Cardiac muscle cell (in vitro differentiated cells and primary cell): ENCODE results near the gene KASH5. TPM values are rescaled to one million over a fixed set of nuclear protein-coding genes. Genes with fewer than 3 reads are reported as not detected.
"Not testable (repeated sequence)": the region's sequence is repeated elsewhere in the genome, so short reads cannot be mapped to it uniquely, and the experiment has no call there.

Experiments
- DNase-seq, 2 donors: peaks; one replicate each; pipeline versions ENCODE4 v3.0.0 to v3.0.0-alpha.2; 2010 to 2017; ENCODE audit warnings: low read depth in 1 of 2, low spot score in 1 of 2
- H3K27ac ChIP-seq: fragments of 200-600 bp; sonication (generic); 2 replicates; pipeline ENCODE4 v1.5.1; 2016
- H3K27me3 ChIP-seq: fragments of 200-600 bp; sonication (generic); 2 replicates; pipeline ENCODE4 v1.6.0; 2016; ENCODE audit warnings: control low read depth
- H3K36me3 ChIP-seq: fragments of 200-600 bp; sonication (generic); 2 replicates; pipeline ENCODE4 v1.5.1; 2016; ENCODE audit warnings: control low read depth
- H3K4me1 ChIP-seq: fragments of 200-600 bp; sonication (generic); 2 replicates; pipeline ENCODE4 v1.8.1; 2017; ENCODE audit warnings: low read depth, mild to moderate bottlenecking, mixed run types
- H3K4me3 ChIP-seq: fragments of 200-600 bp; sonication (generic); 2 replicates; pipeline ENCODE4 v1.5.1; 2016; ENCODE audit warnings: mild to moderate bottlenecking
- H3K9me3 ChIP-seq: fragments of 200-600 bp; sonication (generic); 2 replicates; pipeline ENCODE4 v1.5.1; 2017; ENCODE audit warnings: low read depth, mild to moderate bottlenecking, control low read depth
- polyA plus RNA-seq: library from polyadenylated mRNA; unstranded; fragments of >200 nt; fragmentation: Nextera tagmentation; extraction: Ambion mirVana; gene quantifications from 2 replicates; pipeline ENCODE4 v1.2.1, GENCODE V29; 2016
- total RNA-seq: library from RNA; depleted of rRNA; stranded (reverse); fragments of >200 nt; gene quantifications from 2 replicates; pipeline ENCODE4 v1.2.3, GENCODE V29; 2016
- TF ChIP-seq, protein P1 (sequence below): IDR thresholded peaks from 2 replicates; pipeline ENCODE4 v1.5.1; 2012; ENCODE audit warnings: low read depth, mild to moderate bottlenecking, low read length

KASH5 gene
- total and polyA plus RNA-seq, 2 experiments from 2014 or later: 0.27 TPM; not detected in 1

- Histone ChIP-seq H3K4me3 (peak within 1 kb of the TSS; percentile 73), H3K27me3 (no peaks in the 10 kb centered on the region), H3K9me3 (no peaks in the 10 kb centered on the region), H3K4me1 (no peaks in the 10 kb centered on the region), H3K36me3 (peaks cover 11% of the 10 kb centered on the region), H3K27ac (peak within 1 kb of the TSS; percentile 96)
- TF ChIP-seq, protein P1, sequence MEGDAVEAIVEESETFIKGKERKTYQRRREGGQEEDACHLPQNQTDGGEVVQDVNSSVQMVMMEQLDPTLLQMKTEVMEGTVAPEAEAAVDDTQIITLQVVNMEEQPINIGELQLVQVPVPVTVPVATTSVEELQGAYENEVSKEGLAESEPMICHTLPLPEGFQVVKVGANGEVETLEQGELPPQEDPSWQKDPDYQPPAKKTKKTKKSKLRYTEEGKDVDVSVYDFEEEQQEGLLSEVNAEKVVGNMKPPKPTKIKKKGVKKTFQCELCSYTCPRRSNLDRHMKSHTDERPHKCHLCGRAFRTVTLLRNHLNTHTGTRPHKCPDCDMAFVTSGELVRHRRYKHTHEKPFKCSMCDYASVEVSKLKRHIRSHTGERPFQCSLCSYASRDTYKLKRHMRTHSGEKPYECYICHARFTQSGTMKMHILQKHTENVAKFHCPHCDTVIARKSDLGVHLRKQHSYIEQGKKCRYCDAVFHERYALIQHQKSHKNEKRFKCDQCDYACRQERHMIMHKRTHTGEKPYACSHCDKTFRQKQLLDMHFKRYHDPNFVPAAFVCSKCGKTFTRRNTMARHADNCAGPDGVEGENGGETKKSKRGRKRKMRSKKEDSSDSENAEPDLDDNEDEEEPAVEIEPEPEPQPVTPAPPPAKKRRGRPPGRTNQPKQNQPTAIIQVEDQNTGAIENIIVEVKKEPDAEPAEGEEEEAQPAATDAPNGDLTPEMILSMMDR: peak; percentile 6
- peak; percentile 100 for DNase-seq
These were observed 24.6 kb upstream of the KASH5 start, which contains the start of gene DKKL1 for GRCh38 chr19:49363268-49364082. DKKL1 (plus strand) TSS chr19:49363877; CDS start chr19:49363999, 122 bp downstream.

- Histone ChIP-seq H3K4me1 (no peaks in the 10 kb centered on the region), H3K27me3 (no peaks in the 10 kb centered on the region), H3K36me3 (peaks cover 3% of the 10 kb centered on the region), H3K4me3 (peak overlapping the region; percentile 12), H3K9me3 (no peaks in the 10 kb centered on the region), H3K27ac (peak overlapping the region; percentile 36)
- TF ChIP-seq, protein P1: no peak
- DNase-seq: no peak
These were observed 23.8 kb upstream of the KASH5 start for GRCh38 chr19:49364083-49364737.

GRCh38 chr19:49366110-49366509 is 21.9 kb upstream of the KASH5 start:
- no peak overlapping the region for H3K27ac ChIP-seq

GRCh38 chr19:49368711-49369358 is 19.2 kb upstream of the KASH5 start:
- Histone ChIP-seq H3K4me1 (no peaks in the 10 kb centered on the region), H3K27ac (no peak overlapping the region), H3K9me3 (no peaks in the 10 kb centered on the region), H3K36me3 (no peaks in the 10 kb centered on the region), H3K4me3 (no peak overlapping the region), H3K27me3 (no peaks in the 10 kb centered on the region)
- TF ChIP-seq, protein P1: no peak
- no peak for DNase-seq

More at GRCh38 chr19:49366110-49366509, 21.9 kb upstream of the KASH5 start:
- TF ChIP-seq, protein P1: no peak
- H3K27me3 ChIP-seq: no peaks in the 10 kb centered on the region
- H3K4me1 ChIP-seq: no peaks in the 10 kb centered on the region
- no peaks in the 10 kb centered on the region for H3K36me3 ChIP-seq
- DNase-seq: no peak
- no peak overlapping the region for H3K4me3 ChIP-seq
- H3K9me3 ChIP-seq: no peaks in the 10 kb centered on the region

GRCh38 chr19:49371184-49371583 is 16.9 kb upstream of the KASH5 start:
- Histone ChIP-seq H3K27me3 (no peaks in the 10 kb centered on the region), H3K9me3 (no peaks in the 10 kb centered on the region), H3K4me3 (no peak overlapping the region), H3K27ac (no peak overlapping the region), H3K36me3 (no peaks in the 10 kb centered on the region), H3K4me1 (no peaks in the 10 kb centered on the region)
- DNase-seq: no peak
- TF ChIP-seq, protein P1: no peak

DNA sequence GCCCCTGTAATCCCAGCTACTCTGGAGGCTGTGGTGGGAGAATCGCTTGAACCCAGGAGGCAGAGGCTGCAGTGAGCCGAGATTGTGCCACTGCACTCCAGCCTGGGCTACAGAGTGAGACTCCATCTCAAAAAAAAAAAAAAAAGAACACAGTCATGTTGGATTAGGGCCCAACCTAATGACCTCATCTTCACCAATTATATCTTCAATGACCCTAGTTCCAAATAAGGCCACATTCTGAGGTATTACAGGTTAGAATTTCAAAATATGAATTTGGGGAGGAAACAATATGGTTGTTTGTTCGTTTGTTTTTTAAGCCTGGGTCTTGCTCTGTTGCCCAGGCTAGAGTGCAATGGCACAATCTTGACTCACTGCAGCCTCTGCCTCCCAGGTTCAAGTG is 14.9 kb upstream of the KASH5 start:
- H3K9me3 ChIP-seq, H3K27ac ChIP-seq, DNase-seq, H3K27me3 ChIP-seq, H3K36me3 ChIP-seq, H3K4me1 ChIP-seq, H3K4me3 ChIP-seq: not testable (repeated sequence)
